Fibroblast of skin of abdomen (primary cell): ENCODE measurements around the gene RNASEL.
"Not testable (repeated sequence)": the region's sequence is repeated elsewhere in the genome, so short reads cannot be mapped to it uniquely, and the experiment has no call there.

ENCODE experiments used
- DNase-seq: peaks from one replicate; pipeline ENCODE4 v3.0.0-alpha.2; 2013

RNASEL gene

GRCh38 chr1:182563095-182563494 lies 26.0 kb downstream of the RNASEL start:
- no peak for DNase-seq

- no peak for DNase-seq
Observed at GRCh38 chr1:182561456-182561855, 27.6 kb downstream of the RNASEL start.

GRCh38 chr1:182560392-182560984 lies 28.6 kb downstream of the RNASEL start:
- DNase-seq = no peak

- DNase-seq = no peak
Observed at GRCh38 chr1:182556279-182556678, 32.8 kb downstream of the RNASEL start.

GRCh38 chr1:182555493-182555892 lies 33.6 kb downstream of the RNASEL start:
- DNase-seq = no peak

- no peak for DNase-seq
Observed at GRCh38 chr1:182552527-182552926, 36.5 kb downstream of the RNASEL start.

GRCh38 chr1:182549811-182550210 lies 39.2 kb downstream of the RNASEL start:
- DNase-seq = no peak

- DNase-seq = no peak
Observed at GRCh38 chr1:182549346-182549745, 39.7 kb downstream of the RNASEL start.

- no peak for DNase-seq
Observed at GRCh38 chr1:182533896-182534295, 55.2 kb downstream of the RNASEL start.

GRCh38 chr1:182528206-182528605 lies 60.9 kb downstream of the RNASEL start:
- DNase-seq = not testable (repeated sequence)

- DNase-seq = no peak
Observed at GRCh38 chr1:182527680-182528079, 61.4 kb downstream of the RNASEL start.

GRCh38 chr1:182525342-182525741 lies 63.7 kb downstream of the RNASEL start:
- DNase-seq = no peak
